Right atrium auricular region (tissue), 2 donors: Measurements from ENCODE around the gene ETHE1. TPM values are rescaled to one million over a fixed set of nuclear protein-coding genes. Genes with fewer than 3 reads are reported as not detected.

Source experiments
- DNase-seq: peaks from one replicate; pipeline ENCODE4 v3.0.0-alpha.2; 2019; ENCODE audit warnings: low spot score
- H3K27ac ChIP-seq, 2 donors: fragments of 200-600 bp; sonication (generic); 1 replicate in 1 of 2; 2 replicates in 1 of 2; pipeline ENCODE4 v1.5.1; 2016 to 2019
- H3K27me3 ChIP-seq, 2 donors: fragments of 200-600 bp; sonication (generic); one replicate each; pipeline versions ENCODE4 v1.5.1 to v1.6.0; 2017 to 2019
- H3K36me3 ChIP-seq: fragments of 200-600 bp; sonication (generic); one replicate; pipeline ENCODE4 v1.5.1; 2016
- H3K4me1 ChIP-seq, 2 donors: fragments of 200-600 bp; sonication (generic); one replicate each; pipeline versions ENCODE4 v1.5.1 to v1.6.0; 2017 to 2019
- H3K4me3 ChIP-seq, 2 donors: fragments of 200-600 bp; sonication (generic); 1 replicate in 1 of 2; 2 replicates in 1 of 2; pipeline ENCODE4 v1.5.1; 2017 to 2019; ENCODE audit warnings: mild to moderate bottlenecking in 1 of 2, moderate library complexity in 1 of 2
- H3K9me3 ChIP-seq, 2 donors: fragments of 200-600 bp; sonication (generic); one replicate each; pipeline ENCODE4 v1.5.1; 2019
- total RNA-seq, 2 donors: library from RNA; depleted of rRNA; stranded (reverse); fragments of >200 nt; gene quantifications; one replicate each; pipeline ENCODE4 v1.1.0, GENCODE V29; 2016
- TF ChIP-seq, protein P1 (sequence below), 2 donors: fragments of 200-600 bp; sonication (generic); IDR thresholded peaks; one replicate each; pipeline ENCODE4 v1.5.1; 2019; ENCODE audit warnings: antibody characterized with exemption in 2 of 2

ETHE1 gene
- total RNA-seq, 2 donors from 2014 or later, result 17.9 to 25.4 TPM

DNA sequence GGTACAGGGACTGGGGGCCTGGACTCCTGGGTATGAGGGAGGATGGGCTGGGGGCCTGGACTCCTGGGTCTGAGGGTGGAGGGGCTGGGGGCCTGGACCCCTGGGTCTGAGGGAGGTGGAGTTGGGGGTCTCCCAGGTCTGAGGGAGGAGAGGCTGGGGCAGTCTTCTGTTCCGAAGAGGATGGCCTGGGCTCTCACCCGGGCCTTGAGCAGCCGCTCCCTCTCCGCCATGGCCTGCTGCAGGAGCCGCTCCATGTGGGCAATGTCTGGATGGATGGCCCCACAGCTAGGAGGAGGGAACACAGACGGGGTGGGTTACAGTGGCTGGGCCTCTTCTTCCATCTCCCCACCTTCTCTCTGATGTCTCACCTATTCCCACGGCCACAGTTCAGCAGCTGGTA, 40.6 kb downstream of the ETHE1 start:
- no peaks in the 10 kb centered on the region for H3K9me3 ChIP-seq
- H3K36me3 ChIP-seq, result no peaks in the 10 kb centered on the region
- H3K4me3 ChIP-seq, result no peak overlapping the region
- no peaks in the 10 kb centered on the region for H3K27me3 ChIP-seq
- DNase-seq, result no peak
- TF ChIP-seq, protein P1, sequence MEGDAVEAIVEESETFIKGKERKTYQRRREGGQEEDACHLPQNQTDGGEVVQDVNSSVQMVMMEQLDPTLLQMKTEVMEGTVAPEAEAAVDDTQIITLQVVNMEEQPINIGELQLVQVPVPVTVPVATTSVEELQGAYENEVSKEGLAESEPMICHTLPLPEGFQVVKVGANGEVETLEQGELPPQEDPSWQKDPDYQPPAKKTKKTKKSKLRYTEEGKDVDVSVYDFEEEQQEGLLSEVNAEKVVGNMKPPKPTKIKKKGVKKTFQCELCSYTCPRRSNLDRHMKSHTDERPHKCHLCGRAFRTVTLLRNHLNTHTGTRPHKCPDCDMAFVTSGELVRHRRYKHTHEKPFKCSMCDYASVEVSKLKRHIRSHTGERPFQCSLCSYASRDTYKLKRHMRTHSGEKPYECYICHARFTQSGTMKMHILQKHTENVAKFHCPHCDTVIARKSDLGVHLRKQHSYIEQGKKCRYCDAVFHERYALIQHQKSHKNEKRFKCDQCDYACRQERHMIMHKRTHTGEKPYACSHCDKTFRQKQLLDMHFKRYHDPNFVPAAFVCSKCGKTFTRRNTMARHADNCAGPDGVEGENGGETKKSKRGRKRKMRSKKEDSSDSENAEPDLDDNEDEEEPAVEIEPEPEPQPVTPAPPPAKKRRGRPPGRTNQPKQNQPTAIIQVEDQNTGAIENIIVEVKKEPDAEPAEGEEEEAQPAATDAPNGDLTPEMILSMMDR (IDR thresholded peaks at IDR 0.05), result no peak
- no peak overlapping the region for H3K27ac ChIP-seq
- no peaks in the 10 kb centered on the region for H3K4me1 ChIP-seq

DNA sequence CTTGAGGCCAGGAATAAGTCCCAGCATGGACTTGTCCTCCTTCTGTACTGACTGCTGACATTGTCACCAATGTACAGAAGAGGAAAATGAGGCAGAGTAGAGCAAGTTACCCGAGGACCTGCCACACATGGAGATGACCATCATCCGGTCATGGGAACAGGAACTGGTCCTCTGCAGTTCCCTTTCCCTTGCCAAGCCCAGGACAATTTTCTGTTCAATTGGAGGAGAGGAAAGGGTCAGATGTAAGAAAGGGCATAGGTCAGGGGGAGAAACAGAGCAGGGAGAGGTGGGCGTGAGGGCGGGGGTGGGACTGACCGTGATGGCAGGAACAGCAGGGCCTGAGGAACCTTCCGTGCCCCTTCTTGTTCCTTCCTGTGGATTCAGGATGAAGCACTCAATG, 41.0 kb downstream of the ETHE1 start:
- Histone ChIP-seq H3K27ac (no peak overlapping the region), H3K27me3 (no peaks in the 10 kb centered on the region), H3K4me3 (no peak overlapping the region), H3K36me3 (no peaks in the 10 kb centered on the region), H3K4me1 (no peaks in the 10 kb centered on the region), H3K9me3 (no peaks in the 10 kb centered on the region)
- no peak for DNase-seq
- TF ChIP-seq, protein P1 (IDR thresholded peaks at IDR 0.05), result no peak

DNA sequence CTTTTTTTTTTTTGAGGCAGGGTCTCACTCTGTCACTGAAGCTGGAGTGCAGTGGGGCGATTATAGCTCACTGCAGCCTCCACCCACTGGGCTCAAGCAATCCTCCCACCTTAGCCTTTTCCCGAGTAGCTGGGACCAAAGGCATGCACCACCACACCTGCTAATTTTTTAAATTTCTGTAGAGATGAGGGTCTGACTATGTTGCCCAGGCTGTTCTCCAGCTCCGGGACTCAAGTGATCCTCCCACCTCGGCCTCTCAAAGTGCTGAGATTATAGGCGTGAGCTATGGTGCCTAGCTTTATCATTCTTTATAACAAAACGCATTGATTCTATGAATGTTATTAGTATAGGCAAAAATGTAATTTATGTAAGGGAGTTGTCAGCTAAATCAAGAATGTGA, 43.7 kb downstream of the ETHE1 start:
- no peaks in the 10 kb centered on the region for H3K36me3 ChIP-seq
- no peaks in the 10 kb centered on the region for H3K27me3 ChIP-seq
- no peak overlapping the region for H3K27ac ChIP-seq
- TF ChIP-seq, protein P1 (IDR thresholded peaks at IDR 0.05), result no peak
- DNase-seq, result no peak
- no peaks in the 10 kb centered on the region for H3K9me3 ChIP-seq
- H3K4me1 ChIP-seq, result no peaks in the 10 kb centered on the region
- H3K4me3 ChIP-seq, result no peak overlapping the region

DNA sequence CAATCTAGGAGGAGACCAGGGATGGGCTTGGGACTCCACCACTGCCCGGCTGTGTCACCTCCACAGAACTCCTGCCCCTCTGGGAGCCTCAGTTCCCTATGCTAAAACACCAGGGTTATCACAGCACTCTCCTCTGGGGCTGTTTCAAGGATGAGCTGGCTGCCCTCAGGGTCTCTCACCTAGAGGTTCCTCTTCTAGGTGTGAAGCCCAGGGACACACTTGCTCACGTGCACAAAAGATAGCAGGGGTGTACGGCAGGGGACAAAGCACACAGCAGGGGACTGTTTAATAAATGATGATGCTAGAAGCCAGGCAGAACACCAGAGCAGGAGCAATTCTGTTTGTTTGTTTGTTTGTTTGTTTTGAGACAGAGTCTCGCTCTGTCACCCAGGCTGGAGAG, 44.8 kb downstream of the ETHE1 start:
- no peak for DNase-seq
- TF ChIP-seq, protein P1 (IDR thresholded peaks at IDR 0.05), result no peak
- Histone ChIP-seq H3K36me3 (no peaks in the 10 kb centered on the region), H3K9me3 (no peaks in the 10 kb centered on the region), H3K4me3 (no peak overlapping the region), H3K4me1 (no peaks in the 10 kb centered on the region), H3K27me3 (no peaks in the 10 kb centered on the region), H3K27ac (no peak overlapping the region)

DNA sequence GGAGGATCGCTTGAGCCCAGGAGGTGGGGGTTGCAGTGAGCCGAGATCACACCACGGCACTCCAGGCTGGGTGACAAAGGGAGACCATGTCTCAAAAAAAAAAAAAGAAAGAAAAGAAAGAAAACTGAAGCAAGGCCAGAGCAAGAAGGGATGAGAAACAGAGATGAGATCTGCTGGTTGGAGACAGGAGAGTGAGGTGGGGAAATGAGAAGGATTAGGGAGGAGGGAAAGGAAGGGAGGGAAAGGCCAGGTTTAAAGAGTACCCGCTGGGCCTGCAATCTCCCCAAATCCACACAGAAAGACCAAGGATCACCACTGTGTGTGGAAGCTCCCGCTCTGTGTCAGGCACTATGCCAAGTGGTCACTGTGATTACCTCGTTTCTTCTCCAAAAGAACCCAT, 45.3 kb downstream of the ETHE1 start:
- Histone ChIP-seq H3K27ac (no peak overlapping the region), H3K27me3 (no peaks in the 10 kb centered on the region), H3K9me3 (no peaks in the 10 kb centered on the region), H3K4me3 (no peak overlapping the region), H3K36me3 (no peaks in the 10 kb centered on the region), H3K4me1 (no peaks in the 10 kb centered on the region)
- DNase-seq, result no peak
- TF ChIP-seq, protein P1 (IDR thresholded peaks at IDR 0.05), result no peak

DNA sequence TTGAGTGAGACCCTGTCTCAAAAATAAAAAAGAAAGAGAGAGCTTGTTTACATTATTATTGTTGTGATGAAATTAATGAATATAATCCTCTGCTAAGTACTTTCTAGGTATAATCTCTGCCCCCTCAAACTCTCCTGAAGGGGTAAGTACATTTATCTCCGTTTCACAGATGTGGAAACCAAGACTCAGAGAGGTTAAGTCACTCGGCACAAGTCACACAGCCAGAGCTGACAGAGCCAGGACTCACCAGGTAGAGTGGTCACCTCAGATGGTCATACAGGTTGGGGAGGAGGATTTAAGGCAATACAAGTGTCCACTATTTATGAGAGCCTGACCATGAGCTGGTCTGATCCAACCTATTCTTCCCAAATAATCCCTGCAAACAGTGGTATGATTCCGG, 46.4 kb downstream of the ETHE1 start:
- no peak for DNase-seq
- Histone ChIP-seq H3K4me3 (no peak overlapping the region), H3K9me3 (no peaks in the 10 kb centered on the region), H3K27ac (no peak overlapping the region), H3K36me3 (no peaks in the 10 kb centered on the region), H3K4me1 (peaks cover 0 to 3% of the 10 kb centered on the region in 2 donors), H3K27me3 (no peaks in the 10 kb centered on the region)
- TF ChIP-seq, protein P1 (IDR thresholded peaks at IDR 0.05), result no peak
